GM18870 (cell line): ENCODE measurements around the gene SEC24B.
A peak's percentile ranks its signal among the peaks of the same experiment; 100 is the strongest.
"Not testable (repeated sequence)": the region's sequence is repeated elsewhere in the genome, so short reads cannot be mapped to it uniquely, and the experiment has no call there.

ENCODE experiments used
- ATAC-seq: cut with Tn5 transposase; IDR thresholded peaks from one replicate; pipeline ENCODE4 v1.9.1; 2021; ENCODE audit warnings: moderate library complexity; ENCODE audit not compliant: unreplicated experiment

Gene SEC24B

DNA sequence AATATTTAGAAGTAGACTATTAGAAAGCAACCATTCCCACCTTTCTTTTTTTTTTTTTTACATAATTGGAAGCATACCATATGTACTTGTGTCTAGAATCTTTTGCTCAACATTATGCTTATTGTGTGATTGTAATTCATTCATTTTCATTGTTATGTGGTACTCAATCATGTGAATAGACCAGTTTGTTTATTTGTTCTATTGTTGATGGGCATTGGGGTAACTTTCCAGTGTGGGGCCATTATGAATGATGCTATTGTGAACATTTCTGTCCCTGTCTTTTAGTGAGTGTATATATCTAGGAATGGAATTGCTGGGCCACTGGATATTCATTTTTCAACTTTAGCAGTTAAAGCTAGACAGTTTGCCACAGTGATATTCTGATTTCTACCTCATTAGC lies 63.9 kb downstream of the SEC24B start:
- ATAC-seq: no peak

DNA sequence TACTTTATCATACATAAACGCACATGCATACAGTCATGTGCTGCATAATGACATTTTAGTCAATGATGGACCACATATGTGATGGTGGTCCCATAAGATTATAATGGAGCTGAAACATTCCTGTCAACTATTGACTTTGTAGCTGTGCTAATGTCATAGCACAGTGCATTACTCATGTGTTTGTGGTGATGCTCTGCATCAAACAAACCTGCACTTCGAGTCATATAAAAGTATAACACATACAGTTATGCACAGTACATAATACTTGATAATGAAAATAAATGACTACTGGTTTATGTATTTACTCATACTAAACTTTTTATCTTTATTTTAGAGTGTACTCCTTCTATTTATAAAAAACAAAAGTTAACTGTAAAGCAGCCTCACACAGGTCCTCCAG lies 65.9 kb downstream of the SEC24B start:
- ATAC-seq: no peak

DNA sequence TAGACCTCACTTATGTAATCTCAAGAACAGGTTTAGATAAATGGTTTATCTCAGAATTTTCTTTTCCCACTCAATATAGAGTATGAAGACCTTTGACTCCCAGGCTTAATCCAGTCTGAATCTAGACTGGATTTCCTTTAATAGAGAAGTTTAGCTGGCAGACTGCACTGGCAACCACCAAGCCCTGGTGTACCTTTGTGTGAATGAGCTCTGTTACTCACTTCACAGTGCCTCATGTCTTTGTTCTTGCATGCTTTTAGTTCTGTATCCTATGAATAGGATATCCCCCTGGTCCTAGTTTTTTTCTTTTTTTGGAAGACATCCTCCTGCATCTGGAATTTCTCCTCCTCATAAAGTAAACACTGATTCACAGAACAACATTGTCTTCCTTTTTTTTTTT lies 73.3 kb downstream of the SEC24B start:
- no peak for ATAC-seq

DNA sequence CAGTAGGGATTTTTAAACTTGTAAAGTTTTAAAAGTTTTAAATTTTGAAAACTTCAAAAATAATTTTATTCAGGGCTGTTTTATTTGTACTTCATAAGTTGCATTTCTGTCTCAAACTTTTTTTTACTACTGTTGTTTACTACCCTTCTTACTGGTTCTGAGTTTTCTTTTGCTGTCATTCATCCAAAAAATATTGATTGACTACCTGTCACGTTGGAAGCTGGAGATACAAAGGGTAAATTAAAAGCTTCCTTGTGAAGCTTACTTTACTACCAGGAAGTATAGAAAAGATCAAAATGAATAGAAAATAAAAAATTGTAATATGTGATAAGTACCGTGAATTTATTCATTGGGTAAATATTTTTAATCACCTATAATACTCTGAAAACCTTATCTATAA lies 77.1 kb downstream of the SEC24B start:
- no peak for ATAC-seq

DNA sequence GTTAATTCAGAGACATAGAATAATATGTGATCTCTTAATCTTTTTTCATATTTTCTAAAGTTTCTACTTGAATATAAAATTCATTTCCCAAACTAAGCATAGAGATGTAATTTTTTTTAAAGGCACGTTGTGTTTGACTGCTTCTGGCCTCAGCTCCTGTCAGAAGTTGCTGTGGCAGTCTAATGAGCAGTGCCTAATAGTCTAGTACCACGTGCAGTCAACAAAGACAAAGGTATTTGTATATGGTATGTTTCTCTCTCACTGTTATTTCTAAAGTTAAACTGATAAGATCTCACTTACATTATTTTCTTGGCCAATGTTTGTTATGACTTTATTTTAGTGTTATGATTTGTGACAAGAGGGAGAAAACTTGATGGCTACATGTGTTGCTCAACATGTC lies 77.8 kb downstream of the SEC24B start:
- ATAC-seq: no peak

DNA sequence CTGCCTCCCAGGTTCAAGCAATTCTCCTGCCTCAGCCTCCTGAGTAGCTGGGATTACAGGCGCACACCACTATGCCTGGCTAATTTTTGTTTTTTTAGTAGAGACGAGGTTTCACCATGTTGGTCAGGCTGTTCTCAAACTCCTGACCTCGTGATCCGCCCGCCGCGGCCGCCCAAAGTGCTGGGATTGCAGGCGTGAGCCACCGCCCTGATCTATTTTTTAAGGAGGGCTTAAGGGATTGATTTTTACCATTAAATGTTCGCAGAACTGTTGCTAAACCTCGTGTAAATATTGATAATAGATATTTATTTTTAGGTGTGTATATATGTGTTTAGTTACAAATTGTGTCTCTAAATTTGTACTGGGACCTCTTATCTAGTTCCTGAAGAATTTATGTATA lies 79.8 kb downstream of the SEC24B start:
- not testable (repeated sequence) for ATAC-seq

DNA sequence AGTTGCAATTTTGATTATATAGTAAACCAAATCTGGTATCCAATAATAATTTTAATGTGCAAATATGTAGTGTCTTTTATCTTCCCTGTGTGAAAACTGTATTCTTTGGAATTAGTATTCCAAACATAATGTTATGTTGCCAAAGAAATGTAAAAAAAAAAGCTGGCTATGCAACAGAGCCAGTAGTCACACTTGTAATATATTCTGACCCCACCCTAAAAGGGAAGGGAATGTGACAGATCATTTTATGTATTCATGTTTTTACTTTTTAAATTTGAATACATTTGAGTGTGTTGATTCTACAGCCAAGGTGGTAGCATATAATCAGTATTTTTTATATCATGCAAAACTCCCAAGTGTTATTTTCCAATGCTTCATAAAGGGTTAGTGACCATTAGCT lies 98.6 kb downstream of the SEC24B start:
- ATAC-seq: no peak

DNA sequence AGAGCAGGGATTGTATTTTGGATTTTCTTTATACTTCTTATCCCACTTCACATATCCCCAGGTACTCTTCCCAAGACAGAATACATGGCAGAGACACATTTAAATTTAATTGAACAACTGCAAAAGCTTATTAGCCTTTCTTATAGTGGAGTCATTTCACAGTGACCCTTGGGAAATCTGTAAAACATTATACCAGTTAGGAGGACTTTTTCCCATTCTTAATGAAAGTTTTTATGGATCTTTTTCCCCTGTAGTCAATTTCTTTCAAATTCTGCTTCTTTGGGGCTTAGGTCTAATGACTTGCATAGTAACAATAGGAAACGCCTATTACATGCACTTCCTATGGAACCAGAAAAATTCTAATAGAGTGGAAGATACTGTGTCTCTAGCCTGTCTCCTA lies 111.8 kb downstream of the SEC24B start:
- ATAC-seq: no peak

DNA sequence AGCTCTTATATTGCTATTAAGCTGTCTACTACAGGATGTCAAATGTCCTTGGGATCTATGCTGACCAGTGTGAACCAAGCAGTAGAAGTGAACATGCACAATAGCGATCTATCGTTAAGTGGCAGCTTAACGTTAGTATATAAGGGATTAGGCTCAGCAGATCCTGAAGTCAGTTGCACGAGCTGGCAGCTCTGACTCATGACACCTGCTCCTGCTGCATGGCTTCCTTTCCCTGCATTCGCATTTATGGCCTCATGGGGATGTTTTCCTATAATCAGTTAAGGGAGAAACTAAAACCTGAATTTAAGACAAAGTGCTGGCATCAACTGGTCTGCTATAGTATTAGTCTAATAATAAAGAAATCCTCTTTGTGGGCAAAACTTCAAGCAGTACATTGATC lies 113.8 kb downstream of the SEC24B start:
- no peak for ATAC-seq

DNA sequence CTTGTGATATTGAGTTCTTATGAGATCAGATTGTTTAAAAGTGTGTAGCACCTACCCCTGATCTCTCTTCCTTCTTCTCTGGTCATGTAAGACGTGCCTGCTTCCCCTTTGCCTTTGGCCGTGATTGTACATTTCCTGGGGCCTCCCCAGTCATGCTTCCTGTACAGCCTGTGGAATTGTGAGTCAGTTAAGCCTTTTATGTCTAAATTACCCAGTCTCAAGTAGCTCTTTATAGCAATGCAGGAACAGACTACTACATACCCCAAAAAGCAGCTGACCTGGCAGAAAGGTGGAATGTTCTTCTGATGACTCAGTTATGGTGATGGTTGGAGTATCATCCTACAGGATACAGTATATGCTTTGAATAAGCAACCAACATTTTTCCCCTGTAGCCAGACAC lies 115.0 kb downstream of the SEC24B start:
- no peak for ATAC-seq

DNA sequence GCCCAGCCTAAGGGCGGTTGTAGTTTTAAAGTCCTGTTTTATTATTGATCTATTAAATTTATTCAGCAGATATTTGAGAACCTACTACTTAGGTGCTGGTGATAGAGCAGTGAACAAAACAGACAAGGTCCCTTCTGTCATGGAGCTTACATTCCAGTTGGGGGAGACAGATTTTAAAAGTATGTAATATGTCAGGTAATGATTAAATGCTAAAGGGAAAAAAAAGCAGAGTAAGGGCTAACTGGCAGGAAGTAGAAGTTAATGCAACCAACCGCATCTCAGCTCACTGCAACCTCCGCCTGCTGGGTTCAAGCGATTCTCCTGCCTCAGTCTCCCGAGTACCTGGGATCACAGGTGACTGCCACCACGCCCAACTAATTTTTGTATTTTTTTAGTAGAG lies 118.6 kb downstream of the SEC24B start:
- no peak for ATAC-seq

DNA sequence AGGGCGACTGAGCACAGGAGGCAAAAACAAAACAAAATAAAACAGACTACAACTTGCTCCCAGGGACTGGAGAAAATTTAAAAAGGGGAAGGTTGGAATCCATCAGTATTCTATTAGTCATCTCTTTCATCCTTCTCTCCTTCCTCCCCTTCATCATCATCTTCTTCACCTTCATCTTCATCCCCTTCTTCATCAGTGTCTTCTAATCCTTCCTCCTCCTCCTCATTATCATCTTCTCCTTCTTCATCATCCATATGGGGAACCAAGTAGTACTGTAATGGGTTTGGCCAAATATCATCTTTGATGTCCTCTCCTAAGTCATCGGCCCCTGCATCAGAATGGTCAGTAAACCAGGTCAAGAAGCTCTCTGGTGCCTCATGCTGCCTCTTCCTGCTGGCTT lies 119.5 kb downstream of the SEC24B start:
- no peak for ATAC-seq

DNA sequence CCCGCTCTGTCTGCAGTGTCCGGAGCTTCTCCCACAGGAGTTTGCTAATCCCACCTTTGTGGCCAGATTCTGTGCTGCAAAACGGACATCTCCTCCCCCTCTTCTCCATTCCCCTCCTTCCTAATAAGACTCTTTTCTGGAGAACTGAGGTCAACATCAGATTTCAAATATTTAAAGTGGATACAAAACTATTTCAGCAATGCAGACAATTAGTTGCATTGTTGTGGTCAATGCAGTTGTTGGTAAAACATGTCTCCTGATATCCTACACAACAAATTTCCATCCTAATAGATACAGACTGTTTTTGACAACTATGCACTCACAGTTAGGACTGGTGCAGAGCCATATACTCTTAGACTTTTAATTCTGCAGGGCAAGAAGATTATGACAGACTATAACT lies 121.4 kb downstream of the SEC24B start:
- no peak for ATAC-seq

DNA sequence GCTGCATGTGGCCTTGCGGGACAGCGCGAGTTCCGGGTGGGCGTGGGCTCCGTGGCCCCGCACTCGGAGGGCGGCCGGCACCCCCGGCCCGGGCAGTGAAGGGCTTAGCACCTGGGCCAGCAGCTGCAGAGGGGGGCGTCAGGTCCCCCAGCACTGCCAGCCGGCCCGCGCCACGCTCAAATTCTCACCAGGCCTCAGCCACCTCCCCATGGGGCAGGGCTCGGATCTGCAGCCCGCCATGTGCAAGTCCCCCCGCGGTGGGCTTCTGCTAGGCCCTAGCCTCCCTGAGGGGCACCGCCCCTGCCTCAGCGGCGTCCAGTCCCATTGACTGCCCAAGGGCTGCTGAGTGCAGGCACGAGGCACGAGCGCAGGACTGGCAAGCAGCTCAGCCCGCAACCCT lies 123.8 kb downstream of the SEC24B start:
- ATAC-seq: no peak

DNA sequence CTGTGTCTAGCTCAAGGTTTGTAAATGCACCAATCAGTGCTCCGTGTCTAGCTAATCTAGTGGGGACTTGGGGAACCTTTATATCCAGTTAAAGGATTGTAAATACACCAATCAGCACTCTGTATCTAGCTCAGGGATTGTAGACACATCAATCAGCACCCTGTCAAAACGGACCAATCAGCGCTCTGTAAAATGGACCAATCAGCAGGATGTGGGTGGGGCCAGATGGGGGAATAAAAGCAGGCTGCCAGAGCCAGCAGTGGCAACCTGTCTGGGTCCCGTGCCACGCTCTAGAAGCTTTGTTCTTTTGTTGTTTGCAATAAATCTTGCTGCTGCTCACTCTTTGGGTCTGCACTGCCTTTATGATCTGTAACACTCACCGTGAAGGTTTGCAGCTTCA lies 124.5 kb downstream of the SEC24B start:
- ATAC-seq: not testable (repeated sequence)

DNA sequence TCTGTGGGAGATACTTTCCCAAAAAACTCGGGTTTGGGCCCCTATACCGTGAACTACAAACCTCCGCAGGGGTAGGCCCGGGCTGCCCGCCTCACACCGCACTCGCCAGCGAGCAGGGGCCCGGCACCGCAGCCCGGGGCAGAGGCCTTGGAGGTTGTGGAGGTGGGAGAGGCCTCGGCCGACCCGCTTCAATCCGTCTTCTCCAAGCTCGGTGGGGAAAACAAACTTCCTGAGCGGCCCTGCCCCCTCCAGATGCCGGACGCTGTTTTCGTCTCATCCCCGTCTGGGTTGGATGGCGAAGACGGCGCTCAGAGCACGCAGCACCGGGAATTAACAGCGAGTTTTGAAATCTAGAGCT lies 126.0 kb downstream of the SEC24B start:
- ATAC-seq: peak; percentile 23

DNA sequence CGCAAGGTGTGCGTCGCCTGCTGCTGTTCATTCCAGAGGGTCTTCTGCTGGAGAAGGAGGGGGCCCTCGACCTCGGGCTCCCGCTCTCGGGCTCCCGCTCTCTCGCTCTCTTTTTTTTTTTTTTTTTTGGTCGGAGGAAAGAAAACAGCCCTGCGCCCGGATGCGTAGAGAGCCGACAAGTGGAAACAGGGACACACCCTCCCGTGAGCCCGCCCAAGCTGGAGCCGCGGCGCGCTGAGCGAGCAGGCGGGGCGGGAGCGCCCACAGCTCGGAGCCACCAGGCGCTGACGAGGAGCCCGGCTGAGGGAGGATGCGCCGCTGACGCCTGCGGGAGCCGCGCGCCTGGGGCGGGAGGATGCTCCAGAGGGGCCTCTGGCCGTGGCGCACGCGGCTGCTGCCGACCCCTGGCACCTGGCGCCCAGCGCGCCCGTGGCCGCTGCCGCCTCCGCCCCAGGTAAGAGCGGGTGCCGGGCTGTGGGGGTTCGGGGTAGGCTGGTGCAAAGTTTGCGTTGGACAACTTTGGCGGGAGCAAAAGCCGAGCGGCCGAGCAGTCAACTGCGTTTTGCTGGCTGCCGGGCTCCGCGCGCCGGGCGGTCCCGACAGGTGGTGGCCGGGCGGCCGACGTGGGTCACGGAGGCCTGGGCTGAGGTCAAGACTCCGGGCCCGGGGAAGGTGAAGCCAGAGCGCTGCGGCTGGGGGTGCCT lies 126.5 kb downstream of the SEC24B start, which contains the start of gene MCUB:
MCUB (plus strand) TSS at position 264 of the 704 bp plus-strand sequence; CDS start at position 356, 92 bp downstream.
- ATAC-seq: peak; percentile 86

DNA sequence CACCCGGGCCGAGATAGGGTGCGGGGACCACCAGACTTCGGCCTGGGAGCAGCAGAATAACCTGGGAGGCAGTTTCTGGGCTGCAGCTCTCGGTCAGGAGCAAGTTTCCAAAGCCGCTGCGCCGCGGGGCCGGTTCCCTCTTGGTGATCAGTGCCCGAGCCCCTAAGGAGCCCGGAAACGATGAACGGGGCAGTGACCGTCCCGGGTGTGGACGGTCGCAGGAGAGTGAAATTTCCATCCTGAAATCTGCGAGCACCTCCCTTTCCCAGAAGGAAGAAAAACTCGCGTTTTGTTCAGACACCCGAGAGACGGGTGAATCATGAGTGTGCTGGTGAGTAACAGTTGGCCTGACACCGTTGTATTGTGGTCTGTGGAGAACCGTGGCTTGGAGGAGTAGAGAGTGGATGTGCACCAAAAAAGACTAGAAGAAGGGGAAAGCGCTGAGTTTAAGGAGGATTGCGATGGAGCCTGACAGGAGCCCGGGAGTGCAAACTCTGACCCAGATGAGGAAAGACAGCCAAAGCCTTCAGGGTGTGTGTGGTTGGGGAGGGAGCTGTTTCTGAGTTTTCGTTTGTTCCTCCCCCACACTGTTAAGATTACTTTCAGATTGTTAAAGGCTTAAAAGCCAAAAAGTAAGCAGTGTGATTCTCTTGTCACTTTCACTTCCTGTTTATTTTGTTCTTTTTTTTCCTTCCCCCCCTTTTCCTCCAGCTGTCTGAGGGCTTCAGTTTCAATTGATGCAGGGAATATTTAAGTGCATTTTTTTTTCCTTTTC lies 127.3 kb downstream of the SEC24B start:
- peak; percentile 70 for ATAC-seq

DNA sequence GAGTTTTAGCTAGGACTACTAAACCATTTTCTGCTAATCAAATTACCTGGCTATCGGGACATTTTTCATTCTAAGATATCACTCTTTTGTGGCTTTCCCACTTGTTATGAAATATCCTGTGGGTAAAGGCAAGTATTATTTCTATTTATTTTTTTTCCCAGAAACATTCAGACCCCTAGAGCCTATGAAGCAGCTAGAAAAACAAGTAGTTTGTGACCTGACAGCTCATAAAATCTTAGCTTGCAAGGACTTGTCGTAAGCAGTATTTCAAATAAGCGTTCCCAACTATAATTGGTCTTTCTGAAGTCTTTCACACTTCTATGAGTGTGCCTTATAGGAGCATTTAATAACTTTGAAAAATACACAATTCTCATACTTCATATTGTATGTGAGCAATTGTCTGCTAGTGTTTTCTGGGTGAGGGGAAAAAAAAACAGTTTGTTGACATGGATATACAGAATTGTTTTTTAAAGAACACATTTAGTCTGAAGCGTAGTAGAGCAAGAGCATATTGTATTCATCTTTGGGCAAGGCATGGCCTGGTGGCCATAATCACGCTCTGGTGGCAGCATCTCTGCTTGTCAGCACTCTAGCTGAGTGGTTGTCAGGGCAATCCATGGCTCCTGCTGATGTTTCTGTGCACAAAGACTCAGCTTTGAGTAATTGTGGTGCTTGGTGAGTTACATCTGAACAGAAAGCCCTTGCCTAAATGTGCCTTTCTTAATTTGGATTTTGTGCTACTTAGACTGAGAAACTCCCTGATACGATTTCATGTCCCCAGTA lies 129.0 kb downstream of the SEC24B start:
- no peak for ATAC-seq

DNA sequence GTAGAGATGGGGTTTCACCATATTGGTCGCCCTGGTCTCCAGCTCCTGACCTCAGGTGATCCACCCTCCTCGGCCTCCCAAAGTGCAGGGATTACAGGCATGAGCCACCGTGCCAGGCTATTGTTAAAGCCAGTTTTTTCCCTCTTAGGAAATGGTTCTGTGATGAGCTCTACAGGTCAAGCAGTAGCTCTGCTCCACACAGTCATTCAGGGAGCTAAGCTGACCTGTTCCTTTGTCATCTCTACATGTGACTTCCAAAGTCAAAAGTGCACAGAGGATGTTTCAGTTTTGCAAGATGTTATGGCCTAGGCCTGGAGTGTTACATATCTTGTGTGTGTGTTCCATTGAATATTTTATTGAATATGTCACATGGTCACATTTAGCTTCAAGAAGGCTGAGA lies 137.9 kb downstream of the SEC24B start:
- ATAC-seq: no peak

DNA sequence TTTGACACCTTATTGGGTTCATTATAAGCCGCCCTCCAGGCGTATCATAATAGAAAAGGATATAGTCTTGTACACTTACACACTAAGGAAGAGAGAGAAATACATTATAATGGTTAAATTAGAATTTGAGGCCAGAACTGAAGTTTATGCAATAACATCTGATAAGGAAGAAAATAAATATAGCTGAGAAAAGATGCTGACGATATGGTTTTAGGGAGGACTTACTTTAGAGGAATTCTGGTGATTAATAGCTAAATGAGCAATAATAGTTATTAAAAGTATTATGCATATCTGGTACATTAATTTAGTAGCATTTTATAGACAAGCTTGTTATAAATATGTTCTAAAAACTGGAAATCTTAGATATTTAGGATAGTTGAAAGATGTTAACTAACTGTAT lies 138.5 kb downstream of the SEC24B start:
- no peak for ATAC-seq

DNA sequence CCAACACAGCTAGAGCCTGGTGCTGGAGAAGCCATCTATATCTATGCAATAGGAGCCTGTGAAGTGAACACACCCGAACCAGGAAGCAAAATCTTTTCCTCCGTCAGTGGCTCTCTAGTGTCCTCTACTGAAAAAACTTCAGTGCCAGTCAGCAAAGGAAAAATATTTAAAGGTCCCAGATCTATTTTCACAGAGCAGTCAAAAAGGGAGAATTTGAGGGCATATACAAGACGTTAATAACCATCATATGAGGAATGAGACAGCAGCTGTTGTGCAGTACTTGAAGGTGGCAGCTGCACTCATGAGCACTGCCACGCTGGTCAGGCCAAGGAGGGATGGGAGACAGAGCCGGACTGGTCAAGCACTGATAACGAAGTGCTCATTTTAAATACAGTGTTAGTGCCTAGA lies 140.8 kb downstream of the SEC24B start:
- ATAC-seq: no peak
